Neutrophil (primary cell): ENCODE measurements around the gene RPH3AL.

Source experiments
- H3K27ac ChIP-seq: fragments of 200-600 bp; sonication (generic); 2 replicates; pipeline ENCODE4 v1.5.1; 2016; ENCODE audit warnings: mild to moderate bottlenecking, moderate library complexity
- H3K27me3 ChIP-seq: fragments of 200-600 bp; sonication (generic); 2 replicates; pipeline ENCODE4 v1.6.0; 2016; ENCODE audit warnings: mild to moderate bottlenecking
- H3K36me3 ChIP-seq: fragments of 200-600 bp; sonication (generic); 2 replicates; pipeline ENCODE4 v1.5.1; 2017
- H3K4me1 ChIP-seq, 2 experiments: fragments of 200-600 bp in 1 of 2; sonication (generic) in 1 of 2; 1 replicate in 1 of 2; 2 replicates in 1 of 2; pipeline versions ENCODE4 v1.5.1 to v1.6.1; 2013 to 2016; ENCODE audit warnings: low read depth in 1 of 2, low read length in 1 of 2, mild to moderate bottlenecking in 1 of 2, moderate library complexity in 1 of 2; ENCODE audit not compliant: control insufficient read depth in 1 of 2, insufficient read depth in 1 of 2
- H3K4me3 ChIP-seq, 2 experiments: fragments of 200-600 bp in 1 of 2; sonication (generic) in 1 of 2; 1 replicate in 1 of 2; 2 replicates in 1 of 2; pipeline ENCODE4 v1.5.1; 2013 to 2016; ENCODE audit warnings: low read depth in 1 of 2, low read length in 1 of 2, mild to moderate bottlenecking in 1 of 2, moderate library complexity in 1 of 2
- H3K9me3 ChIP-seq: fragments of 200-600 bp; sonication (generic); 2 replicates; pipeline ENCODE4 v1.5.1; 2016
- CTCF ChIP-seq: fragments of 200-600 bp; sonication (generic); IDR thresholded peaks from 2 replicates; pipeline ENCODE4 v1.5.1; 2016; ENCODE audit warnings: antibody characterized with exemption

Gene RPH3AL

GRCh38 chr17:382644-383533 lies 30.3 kb upstream of the RPH3AL start:
- Histone ChIP-seq H3K27me3 (peaks cover 66% of the 10 kb centered on the region), H3K4me3 (no peak overlapping the region), H3K9me3 (no peaks in the 10 kb centered on the region), H3K27ac (no peak overlapping the region), H3K4me1 (peaks cover 15% of the 10 kb centered on the region in 2 experiments), H3K36me3 (no peaks in the 10 kb centered on the region)
- TF ChIP-seq CTCF = no peak

GRCh38 chr17:381941-382643 lies 29.5 kb upstream of the RPH3AL start:
- H3K36me3 ChIP-seq = no peaks in the 10 kb centered on the region
- H3K27ac ChIP-seq = no peak overlapping the region
- no peak for TF ChIP-seq CTCF
- peaks cover 19 to 23% of the 10 kb centered on the region in 2 experiments for H3K4me1 ChIP-seq
- H3K27me3 ChIP-seq = peaks cover 66% of the 10 kb centered on the region
- H3K4me3 ChIP-seq = no peak overlapping the region
- no peaks in the 10 kb centered on the region for H3K9me3 ChIP-seq

GRCh38 chr17:381516-381915 lies 28.9 kb upstream of the RPH3AL start:
- no peak overlapping the region for H3K4me3 ChIP-seq
- no peaks in the 10 kb centered on the region for H3K9me3 ChIP-seq
- TF ChIP-seq CTCF = no peak
- no peaks in the 10 kb centered on the region for H3K36me3 ChIP-seq
- H3K27ac ChIP-seq = no peak overlapping the region
- peaks cover 17 to 24% of the 10 kb centered on the region in 2 experiments for H3K4me1 ChIP-seq
- H3K27me3 ChIP-seq = peaks cover 66% of the 10 kb centered on the region

- H3K36me3 ChIP-seq = no peaks in the 10 kb centered on the region
- no peak overlapping the region for H3K27ac ChIP-seq
- no peaks in the 10 kb centered on the region for H3K9me3 ChIP-seq
- peaks cover 7 to 11% of the 10 kb centered on the region in 2 experiments for H3K4me1 ChIP-seq
- peaks cover 70% of the 10 kb centered on the region for H3K27me3 ChIP-seq
- no peak for TF ChIP-seq CTCF
- no peak overlapping the region for H3K4me3 ChIP-seq
Observed at GRCh38 chr17:379531-380465, 27.2 kb upstream of the RPH3AL start.

GRCh38 chr17:378068-378467 lies 25.5 kb upstream of the RPH3AL start:
- TF ChIP-seq CTCF = no peak
- Histone ChIP-seq H3K4me3 (no peak overlapping the region), H3K27ac (no peak overlapping the region), H3K4me1 (peaks cover 7 to 10% of the 10 kb centered on the region in 2 experiments), H3K27me3 (peaks cover 54% of the 10 kb centered on the region), H3K36me3 (no peaks in the 10 kb centered on the region), H3K9me3 (no peaks in the 10 kb centered on the region)
